Loucy (cell line): ENCODE measurements around the gene NKAIN2.

ENCODE experiments used
- H2AFZ ChIP-seq: fragments of 200-600 bp; sonication (generic); 2 replicates; pipeline ENCODE4 v1.6.0; 2016; ENCODE audit warnings: antibody characterized with exemption, mild to moderate bottlenecking, low read length, moderate library complexity
- H3F3A ChIP-seq: fragments of 200-600 bp; 2 replicates; pipeline ENCODE4 v1.6.0; 2016; ENCODE audit warnings: antibody characterized with exemption, low read depth, mild to moderate bottlenecking
- H3K27me3 ChIP-seq: fragments of 200-600 bp; sonication (generic); 2 replicates; pipeline ENCODE4 v1.6.1; 2014; ENCODE audit warnings: low read length, mild to moderate bottlenecking; ENCODE audit not compliant: insufficient read depth, poor library complexity, severe bottlenecking
- H3K36me3 ChIP-seq: fragments of 200-600 bp; sonication (generic); 2 replicates; pipeline ENCODE4 v1.6.1; 2016; ENCODE audit warnings: low read length; ENCODE audit not compliant: insufficient read depth
- H3K4me1 ChIP-seq: fragments of 200-600 bp; sonication (generic); 2 replicates; pipeline ENCODE4 v1.5.1; 2014; ENCODE audit warnings: low read length, mild to moderate bottlenecking; ENCODE audit not compliant: insufficient read depth, poor library complexity, severe bottlenecking
- H3K4me2 ChIP-seq: fragments of 200-600 bp; sonication (generic); 2 replicates; pipeline ENCODE4 v1.6.0; 2014; ENCODE audit warnings: antibody characterized with exemption, low read length, low read depth, mild to moderate bottlenecking; ENCODE audit not compliant: poor library complexity, severe bottlenecking
- H3K4me3 ChIP-seq: fragments of 200-600 bp; sonication (generic); 2 replicates; pipeline ENCODE4 v1.5.1; 2014; ENCODE audit warnings: low read length, mild to moderate bottlenecking, mixed read lengths; ENCODE audit not compliant: poor library complexity, severe bottlenecking
- H3K79me2 ChIP-seq: fragments of 200-600 bp; sonication (generic); 2 replicates; pipeline ENCODE4 v1.6.1; 2014; ENCODE audit warnings: low read length; ENCODE audit not compliant: insufficient read depth
- H3K9ac ChIP-seq: fragments of 200-600 bp; sonication (generic); 2 replicates; pipeline ENCODE4 v1.6.0; 2014; ENCODE audit warnings: mild to moderate bottlenecking, low read depth, low read length, moderate library complexity; ENCODE audit not compliant: poor library complexity, severe bottlenecking
- H3K9me2 ChIP-seq: fragments of 200-600 bp; sonication (generic); replicated peaks from 2 replicates; pipeline ENCODE4 v1.6.1; 2016; ENCODE audit warnings: low read depth, low read length, mixed read lengths
- H3K9me3 ChIP-seq: fragments of 200-600 bp; sonication (generic); 2 replicates; pipeline ENCODE4 v1.6.1; 2014; ENCODE audit warnings: mild to moderate bottlenecking, antibody characterized with exemption, low read length, low read depth; ENCODE audit not compliant: insufficient read depth
- H4K20me1 ChIP-seq: fragments of 200-600 bp; sonication (generic); 2 replicates; pipeline ENCODE4 v1.6.0; 2014; ENCODE audit warnings: antibody characterized with exemption, low read length, mild to moderate bottlenecking; ENCODE audit not compliant: insufficient read depth, poor library complexity, severe bottlenecking
- EZH2phosphoT487 ChIP-seq: fragments of 200-600 bp; IDR thresholded peaks from 2 replicates; pipeline ENCODE4 v1.6.1; 2018; ENCODE audit warnings: antibody characterized with exemption, mild to moderate bottlenecking, moderate library complexity, borderline replicate concordance
- TF ChIP-seq, protein P1 (sequence below): fragments of 200-600 bp; sonication (generic); conservative IDR thresholded peaks from 2 replicates; pipeline ENCODE4 v1.5.1; 2014; ENCODE audit warnings: mild to moderate bottlenecking, antibody characterized with exemption, low read length

Gene NKAIN2

DNA sequence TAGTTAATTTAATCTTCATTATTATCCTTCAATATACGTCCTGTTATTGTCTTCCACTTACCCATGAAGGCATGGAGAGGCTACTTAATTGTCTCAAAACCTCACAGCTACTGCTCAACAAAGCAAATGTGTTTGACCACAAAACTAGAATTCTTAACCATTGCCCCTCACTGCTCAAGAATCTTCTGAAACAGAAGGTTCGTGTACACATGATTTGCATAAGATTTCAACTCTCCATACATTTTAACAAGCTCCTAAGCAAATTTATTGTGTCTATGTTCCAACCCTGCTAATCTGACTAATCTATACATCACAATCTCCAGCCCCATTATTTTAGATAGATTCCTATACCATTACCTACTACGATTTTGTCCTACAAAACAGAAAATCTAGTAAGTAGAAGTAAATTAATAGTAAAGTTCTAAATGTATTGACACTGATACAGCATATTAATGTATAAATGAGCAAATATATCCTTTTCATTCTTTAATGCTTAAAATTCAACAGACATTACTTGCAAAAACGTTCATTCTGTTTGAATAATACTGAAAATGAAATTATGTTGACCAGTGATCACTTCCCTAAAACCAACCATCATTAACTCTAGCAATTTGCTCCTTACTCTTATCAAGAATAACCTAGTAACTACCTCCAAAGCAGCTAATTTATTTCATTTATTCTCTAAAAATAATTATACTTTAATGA lies 1068.8 kb downstream of the NKAIN2 start:
- no peak overlapping the region for H3K4me3 ChIP-seq
- no peaks in the 10 kb centered on the region for H3K36me3 ChIP-seq
- H4K20me1 ChIP-seq, result no peaks in the 10 kb centered on the region
- no peak overlapping the region for H3K4me2 ChIP-seq
- no peaks in the 10 kb centered on the region for H3K9me2 ChIP-seq
- no peaks in the 10 kb centered on the region for H3F3A ChIP-seq
- no peaks in the 10 kb centered on the region for H3K9me3 ChIP-seq
- H3K4me1 ChIP-seq, result no peaks in the 10 kb centered on the region
- H3K9ac ChIP-seq, result no peak overlapping the region
- no peaks in the 10 kb centered on the region for H3K79me2 ChIP-seq
- TF ChIP-seq, protein P1, sequence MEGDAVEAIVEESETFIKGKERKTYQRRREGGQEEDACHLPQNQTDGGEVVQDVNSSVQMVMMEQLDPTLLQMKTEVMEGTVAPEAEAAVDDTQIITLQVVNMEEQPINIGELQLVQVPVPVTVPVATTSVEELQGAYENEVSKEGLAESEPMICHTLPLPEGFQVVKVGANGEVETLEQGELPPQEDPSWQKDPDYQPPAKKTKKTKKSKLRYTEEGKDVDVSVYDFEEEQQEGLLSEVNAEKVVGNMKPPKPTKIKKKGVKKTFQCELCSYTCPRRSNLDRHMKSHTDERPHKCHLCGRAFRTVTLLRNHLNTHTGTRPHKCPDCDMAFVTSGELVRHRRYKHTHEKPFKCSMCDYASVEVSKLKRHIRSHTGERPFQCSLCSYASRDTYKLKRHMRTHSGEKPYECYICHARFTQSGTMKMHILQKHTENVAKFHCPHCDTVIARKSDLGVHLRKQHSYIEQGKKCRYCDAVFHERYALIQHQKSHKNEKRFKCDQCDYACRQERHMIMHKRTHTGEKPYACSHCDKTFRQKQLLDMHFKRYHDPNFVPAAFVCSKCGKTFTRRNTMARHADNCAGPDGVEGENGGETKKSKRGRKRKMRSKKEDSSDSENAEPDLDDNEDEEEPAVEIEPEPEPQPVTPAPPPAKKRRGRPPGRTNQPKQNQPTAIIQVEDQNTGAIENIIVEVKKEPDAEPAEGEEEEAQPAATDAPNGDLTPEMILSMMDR, result no peak
- H2AFZ ChIP-seq, result no peak overlapping the region
- no peaks in the 10 kb centered on the region for H3K27me3 ChIP-seq

DNA sequence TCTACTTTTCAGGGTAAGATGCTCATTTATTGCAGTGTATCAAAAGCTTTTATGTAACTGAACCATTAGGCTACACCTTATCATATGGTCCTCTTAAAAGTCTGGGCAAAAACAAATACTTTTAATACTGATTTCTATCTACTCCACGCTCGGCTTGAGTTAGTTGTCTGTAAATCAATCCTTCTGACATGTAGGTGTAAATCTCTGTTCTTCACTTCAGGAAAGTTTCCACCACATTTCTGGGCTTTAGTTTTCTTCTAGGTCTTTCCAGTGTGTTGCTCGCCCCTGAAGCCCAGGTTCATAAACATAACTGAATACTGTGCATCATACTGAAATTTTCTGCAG lies 1069.4 kb downstream of the NKAIN2 start:
- no peaks in the 10 kb centered on the region for H3F3A ChIP-seq
- H3K4me2 ChIP-seq, result no peak overlapping the region
- H2AFZ ChIP-seq, result no peak overlapping the region
- H3K79me2 ChIP-seq, result no peaks in the 10 kb centered on the region
- no peak overlapping the region for H3K4me3 ChIP-seq
- H4K20me1 ChIP-seq, result no peaks in the 10 kb centered on the region
- no peaks in the 10 kb centered on the region for H3K9me2 ChIP-seq
- no peaks in the 10 kb centered on the region for H3K9me3 ChIP-seq
- no peaks in the 10 kb centered on the region for H3K4me1 ChIP-seq
- no peak overlapping the region for H3K9ac ChIP-seq
- TF ChIP-seq, protein P1, result no peak
- no peak for TF ChIP-seq EZH2phosphoT487
- no peaks in the 10 kb centered on the region for H3K27me3 ChIP-seq
- H3K36me3 ChIP-seq, result no peaks in the 10 kb centered on the region
